HepG2 (cell line): ENCODE results near the gene ZNF134. TPM values are rescaled to one million over a fixed set of nuclear protein-coding genes. Genes with fewer than 3 reads are reported as not detected.

Experiments
- CC2D1A ChIP-seq: sonication (generic); formaldehyde crosslinking; IDR thresholded peaks from 2 replicates; pipeline ENCODE4 v1.8.1; 2023; ENCODE audit warnings: mild to moderate bottlenecking, missing genetic modification reagents
- CCAR2 ChIP-seq: fragments of 200-400 bp; formaldehyde crosslinking; optimal IDR thresholded peaks from 2 replicates; pipeline ENCODE3; 2018; ENCODE audit warnings: low read depth, mild to moderate bottlenecking, low read length, moderate library complexity
- FOXP1 ChIP-seq, 2 experiments: fragments of 450-650 bp in 1 of 2; IDR thresholded peaks; 2 replicates each; pipeline ENCODE4 v1.6.1; 2017 to 2018; ENCODE audit warnings: antibody characterized with exemption in 1 of 2
- KDM2A ChIP-seq: sonication (generic); formaldehyde crosslinking; IDR thresholded peaks from 2 replicates; pipeline ENCODE4 v1.4.0; 2020; ENCODE audit warnings: low read depth, missing genetic modification reagents, borderline replicate concordance
- MAF1 ChIP-seq: sonication (generic); formaldehyde crosslinking; IDR thresholded peaks from 2 replicates; pipeline ENCODE4 v1.5.0; 2020; ENCODE audit warnings: missing genetic modification reagents, borderline replicate concordance
- RBAK ChIP-seq: sonication (generic); formaldehyde crosslinking; IDR thresholded peaks from 2 replicates; pipeline ENCODE4 v1.5.1; 2020; ENCODE audit warnings: mild to moderate bottlenecking, missing genetic modification reagents
- RNF2 ChIP-seq: fragments of 450-650 bp; conservative IDR thresholded peaks from 2 replicates; pipeline ENCODE4 v1.6.1; 2016; ENCODE audit warnings: low read depth
- SNRNP70 ChIP-seq: fragments of 200-400 bp; formaldehyde crosslinking; IDR thresholded peaks from 2 replicates; pipeline ENCODE4 v1.6.1; 2017; ENCODE audit warnings: mild to moderate bottlenecking, low read depth, low read length, moderate library complexity
- SP1 ChIP-seq, 2 experiments: fragments of 450-650 bp in 1 of 2; sonication (generic) in 1 of 2; formaldehyde crosslinking in 1 of 2; IDR thresholded peaks; 2 replicates each; pipeline versions ENCODE4 v1.4.0 to v1.6.1; 2016 to 2020; ENCODE audit warnings: missing genetic modification reagents in 1 of 2
- ZNF3 ChIP-seq: IDR thresholded peaks from 2 replicates; pipeline ENCODE4 v1.7.0; 2017; ENCODE audit warnings: inconsistent platforms
- ZNF382 ChIP-seq: sonication (generic); formaldehyde crosslinking; IDR thresholded peaks from 2 replicates; pipeline ENCODE4 v1.5.0; 2020; ENCODE audit warnings: missing genetic modification reagents, mild to moderate bottlenecking, borderline replicate concordance
- ZNF564 ChIP-seq: sonication (generic); formaldehyde crosslinking; IDR thresholded peaks from 2 replicates; pipeline ENCODE4 v1.8.1; 2023; ENCODE audit warnings: mild to moderate bottlenecking, missing genetic modification reagents
- ZNF567 ChIP-seq: sonication (generic); formaldehyde crosslinking; IDR thresholded peaks from 2 replicates; pipeline ENCODE4 v1.8.1; 2023; ENCODE audit warnings: mild to moderate bottlenecking, missing genetic modification reagents, borderline replicate concordance
- ZNF724P ChIP-seq: sonication (generic); formaldehyde crosslinking; IDR thresholded peaks from 2 replicates; pipeline ENCODE4 v1.8.0; 2022; ENCODE audit warnings: missing genetic modification reagents, borderline replicate concordance
- ZZZ3 ChIP-seq: sonication (generic); formaldehyde crosslinking; IDR thresholded peaks from 2 replicates; pipeline ENCODE4 v1.4.0; 2020; ENCODE audit warnings: missing genetic modification reagents, mild to moderate bottlenecking, borderline replicate concordance
- polyA plus RNA-seq, 8 experiments: library from polyadenylated mRNA; depleted of rRNA in 3 of 8; stranded (reverse) in 7 of 8; unstranded in 1 of 8; fragments of >200 nt; fragmentation: Illumina TruSeq in 4 of 8; extraction: Trizol in 4 of 8; gene quantifications; 2 replicates each; pipeline versions ENCODE4 v1.2.1 to v1.2.3, GENCODE V29; 2011 to 2016; ENCODE audit warnings: low read depth in 4 of 8, missing spikeins in 1 of 8, mixed read lengths in 1 of 8; ENCODE audit not compliant: insufficient read depth in 1 of 8
- total RNA-seq, 5 experiments: library from RNA; depleted of rRNA; stranded (reverse); fragments of >200 nt; fragmentation: Illumina TruSeq; extraction: Trizol; gene quantifications; 2 replicates each; pipeline ENCODE4 v1.2.3, GENCODE V29; 2016; ENCODE audit warnings: low read depth in 1 of 5
- TF ChIP-seq, protein P1 (sequence below): sonication (generic); formaldehyde crosslinking; IDR thresholded peaks from 2 replicates; pipeline ENCODE4 v1.8.0; 2022; ENCODE audit warnings: mild to moderate bottlenecking, missing genetic modification reagents, moderate library complexity
- TF ChIP-seq, protein P2 (sequence below), 2 experiments: sonication (generic) in 1 of 2; formaldehyde crosslinking in 1 of 2; IDR thresholded peaks; 2 replicates each; pipeline versions ENCODE4 v1.4.0 to v1.6.1; 2016 to 2020; ENCODE audit warnings: borderline replicate concordance in 1 of 2, low read depth in 1 of 2, mild to moderate bottlenecking in 1 of 2, missing genetic modification reagents in 1 of 2
- TF ChIP-seq, protein P3 (sequence below): sonication (generic); formaldehyde crosslinking; IDR thresholded peaks from 2 replicates; pipeline ENCODE4 v1.9.0; 2022; ENCODE audit warnings: low read depth, missing genetic modification reagents
- TF ChIP-seq, protein P4 (sequence below): sonication (generic); formaldehyde crosslinking; IDR thresholded peaks from 2 replicates; pipeline ENCODE4 v1.4.0; 2020; ENCODE audit warnings: missing genetic modification reagents, borderline replicate concordance

The ZNF134 gene
- total and polyA plus RNA-seq, 2 of the 13 experiments (the other 11 are each of a cell fraction or from before 2014, with no cell fraction given): 6.8 to 17.1 TPM

DNA sequence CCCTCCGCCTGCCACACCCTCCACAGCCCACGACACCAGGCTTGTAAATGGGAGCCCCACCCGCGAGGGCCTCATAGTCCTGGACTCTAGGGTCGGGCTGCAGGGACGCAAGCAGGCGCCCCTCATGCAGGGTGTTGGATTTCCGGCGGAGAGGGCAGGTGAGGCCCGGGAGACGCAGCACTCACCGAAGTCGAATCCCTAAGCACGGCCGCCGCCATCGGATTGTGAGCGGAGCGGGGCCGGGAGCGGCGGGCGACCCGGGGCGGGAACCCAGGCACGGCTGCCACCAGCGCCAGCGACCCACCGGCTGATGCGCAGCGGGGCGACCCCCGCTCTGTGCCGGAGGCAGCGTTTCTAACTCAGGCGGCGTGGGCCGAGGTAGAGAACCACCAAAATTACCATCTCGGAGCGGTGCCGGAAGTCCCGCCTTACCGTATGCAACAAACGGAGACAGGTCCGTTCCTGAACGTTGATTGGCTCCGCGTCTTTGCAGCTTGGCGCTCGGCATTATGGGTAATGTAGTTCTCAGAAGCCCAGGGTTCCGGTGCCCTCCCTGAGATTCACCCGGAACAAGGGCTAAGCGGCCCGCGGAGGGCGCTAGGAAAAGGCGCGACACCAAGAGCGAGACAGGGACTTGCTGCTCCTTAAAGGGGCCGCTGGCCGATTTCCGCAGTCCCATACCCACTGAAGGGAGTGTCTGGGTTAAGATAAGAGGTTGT is 35.4 kb upstream of the ZNF134 start, which contains the start of gene ZNF416 (continued):
- TF ChIP-seq, protein P1, sequence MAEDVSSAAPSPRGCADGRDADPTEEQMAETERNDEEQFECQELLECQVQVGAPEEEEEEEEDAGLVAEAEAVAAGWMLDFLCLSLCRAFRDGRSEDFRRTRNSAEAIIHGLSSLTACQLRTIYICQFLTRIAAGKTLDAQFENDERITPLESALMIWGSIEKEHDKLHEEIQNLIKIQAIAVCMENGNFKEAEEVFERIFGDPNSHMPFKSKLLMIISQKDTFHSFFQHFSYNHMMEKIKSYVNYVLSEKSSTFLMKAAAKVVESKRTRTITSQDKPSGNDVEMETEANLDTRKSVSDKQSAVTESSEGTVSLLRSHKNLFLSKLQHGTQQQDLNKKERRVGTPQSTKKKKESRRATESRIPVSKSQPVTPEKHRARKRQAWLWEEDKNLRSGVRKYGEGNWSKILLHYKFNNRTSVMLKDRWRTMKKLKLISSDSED (CRISPR knock-in tag): no peak
- TF ChIP-seq ZNF3 (no peak), MAF1 (CRISPR knock-in tag) (no peak), CCAR2 (no peak), ZNF382 (no peak), ZZZ3 (CRISPR knock-in tag) (peak; percentile 54), RBAK (CRISPR knock-in tag) (no peak), KDM2A (CRISPR knock-in tag) (peak; percentile 89), SP1 (IDR thresholded peaks at IDR 0.05) (no peak), SP1 (CRISPR knock-in tag; IDR thresholded peaks at IDR 0.05) (peak; percentile 31; the same call in 1 of the 2 replicates), RNF2 (no peak), ZNF564 (CRISPR knock-in tag) (0 out of 2 replicates have a peak, but pooled peaks have one; percentile 48), ZNF724P (no peak), CC2D1A (no peak), ZNF567 (peak; percentile 96), FOXP1 (IDR thresholded peaks at IDR 0.05) (no peak), FOXP1 (CRISPR knock-in tag; IDR thresholded peaks at IDR 0.05) (no peak), SNRNP70 (no peak)
- TF ChIP-seq, protein P2, sequence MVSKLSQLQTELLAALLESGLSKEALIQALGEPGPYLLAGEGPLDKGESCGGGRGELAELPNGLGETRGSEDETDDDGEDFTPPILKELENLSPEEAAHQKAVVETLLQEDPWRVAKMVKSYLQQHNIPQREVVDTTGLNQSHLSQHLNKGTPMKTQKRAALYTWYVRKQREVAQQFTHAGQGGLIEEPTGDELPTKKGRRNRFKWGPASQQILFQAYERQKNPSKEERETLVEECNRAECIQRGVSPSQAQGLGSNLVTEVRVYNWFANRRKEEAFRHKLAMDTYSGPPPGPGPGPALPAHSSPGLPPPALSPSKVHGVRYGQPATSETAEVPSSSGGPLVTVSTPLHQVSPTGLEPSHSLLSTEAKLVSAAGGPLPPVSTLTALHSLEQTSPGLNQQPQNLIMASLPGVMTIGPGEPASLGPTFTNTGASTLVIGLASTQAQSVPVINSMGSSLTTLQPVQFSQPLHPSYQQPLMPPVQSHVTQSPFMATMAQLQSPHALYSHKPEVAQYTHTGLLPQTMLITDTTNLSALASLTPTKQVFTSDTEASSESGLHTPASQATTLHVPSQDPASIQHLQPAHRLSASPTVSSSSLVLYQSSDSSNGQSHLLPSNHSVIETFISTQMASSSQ (IDR thresholded peaks at IDR 0.05; ENCODE audit: low read depth): 0 out of 2 replicates have a peak, but pooled peaks have one; percentile 25
- TF ChIP-seq, protein P2 (CRISPR knock-in tag; IDR thresholded peaks at IDR 0.05; ENCODE audit: borderline replicate concordance): peak; percentile 38; the same call in 1 of the 2 replicates
- TF ChIP-seq, protein P3, sequence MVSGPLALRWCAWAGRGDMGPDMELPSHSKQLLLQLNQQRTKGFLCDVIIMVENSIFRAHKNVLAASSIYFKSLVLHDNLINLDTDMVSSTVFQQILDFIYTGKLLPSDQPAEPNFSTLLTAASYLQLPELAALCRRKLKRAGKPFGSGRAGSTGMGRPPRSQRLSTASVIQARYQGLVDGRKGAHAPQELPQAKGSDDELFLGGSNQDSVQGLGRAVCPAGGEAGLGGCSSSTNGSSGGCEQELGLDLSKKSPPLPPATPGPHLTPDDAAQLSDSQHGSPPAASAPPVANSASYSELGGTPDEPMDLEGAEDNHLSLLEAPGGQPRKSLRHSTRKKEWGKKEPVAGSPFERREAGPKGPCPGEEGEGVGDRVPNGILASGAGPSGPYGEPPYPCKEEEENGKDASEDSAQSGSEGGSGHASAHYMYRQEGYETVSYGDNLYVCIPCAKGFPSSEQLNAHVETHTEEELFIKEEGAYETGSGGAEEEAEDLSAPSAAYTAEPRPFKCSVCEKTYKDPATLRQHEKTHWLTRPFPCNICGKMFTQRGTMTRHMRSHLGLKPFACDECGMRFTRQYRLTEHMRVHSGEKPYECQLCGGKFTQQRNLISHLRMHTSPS (CRISPR knock-in tag): no peak
- TF ChIP-seq, protein P4, sequence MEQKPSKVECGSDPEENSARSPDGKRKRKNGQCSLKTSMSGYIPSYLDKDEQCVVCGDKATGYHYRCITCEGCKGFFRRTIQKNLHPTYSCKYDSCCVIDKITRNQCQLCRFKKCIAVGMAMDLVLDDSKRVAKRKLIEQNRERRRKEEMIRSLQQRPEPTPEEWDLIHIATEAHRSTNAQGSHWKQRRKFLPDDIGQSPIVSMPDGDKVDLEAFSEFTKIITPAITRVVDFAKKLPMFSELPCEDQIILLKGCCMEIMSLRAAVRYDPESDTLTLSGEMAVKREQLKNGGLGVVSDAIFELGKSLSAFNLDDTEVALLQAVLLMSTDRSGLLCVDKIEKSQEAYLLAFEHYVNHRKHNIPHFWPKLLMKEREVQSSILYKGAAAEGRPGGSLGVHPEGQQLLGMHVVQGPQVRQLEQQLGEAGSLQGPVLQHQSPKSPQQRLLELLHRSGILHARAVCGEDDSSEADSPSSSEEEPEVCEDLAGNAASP: peak; percentile 24; the same call in 1 of the 2 replicates
